GM12878 (cell line): ENCODE measurements around the gene MAD1L1.

Source experiments
- ATF7 ChIP-seq: fragments of 450-650 bp; IDR thresholded peaks from 2 replicates; pipeline ENCODE4 v1.6.1; 2016; ENCODE audit warnings: low read depth, mild to moderate bottlenecking
- BRCA1 ChIP-seq: IDR thresholded peaks from 2 replicates; pipeline ENCODE4 v1.6.1; 2011; ENCODE audit warnings: low read depth, low read length, improper control_type of control experiment
- CBFB ChIP-seq: IDR thresholded peaks from 2 replicates; pipeline ENCODE4 v1.6.1; 2016; ENCODE audit warnings: antibody characterized with exemption, low read depth
- CHD1 ChIP-seq: IDR thresholded peaks from 2 replicates; pipeline ENCODE4 v1.6.1; 2012; ENCODE audit warnings: low read depth, low read length, improper control_type of control experiment
- CTCF ChIP-seq, 3 experiments: IDR thresholded peaks in 2 of 3; conservative IDR thresholded peaks in 1 of 3; 2 replicates each; pipeline ENCODE4 v1.5.1; 2011; ENCODE audit warnings: low read depth in 3 of 3, low read length in 3 of 3, mild to moderate bottlenecking in 3 of 3, control low read depth in 2 of 3, moderate library complexity in 2 of 3, inconsistent platforms in 1 of 3, mixed read lengths in 1 of 3; ENCODE audit not compliant: control insufficient read depth in 2 of 3, insufficient read depth in 1 of 3; ENCODE audit errors: extremely low read depth in 1 of 3
- EGR1 ChIP-seq, 2 experiments: IDR thresholded peaks; 1 replicate in 1 of 2; 2 replicates in 1 of 2; pipeline ENCODE4 v1.6.1; 2011 to 2012; ENCODE audit warnings: low read depth in 2 of 2, low read length in 2 of 2, borderline replicate concordance in 1 of 2, mild to moderate bottlenecking in 1 of 2, moderate library complexity in 1 of 2
- JUND ChIP-seq: IDR thresholded peaks from 2 replicates; pipeline ENCODE4 v1.6.1; 2012; ENCODE audit warnings: low read depth, mild to moderate bottlenecking, low read length, improper control_type of control experiment, moderate library complexity
- NR2C1 ChIP-seq: fragments of 450-650 bp; IDR thresholded peaks from 2 replicates; pipeline ENCODE4 v1.6.1; 2017; ENCODE audit warnings: antibody characterized with exemption, mild to moderate bottlenecking, moderate library complexity
- PBX3 ChIP-seq: IDR thresholded peaks from 2 replicates; pipeline ENCODE4 v1.6.1; 2011; ENCODE audit warnings: mild to moderate bottlenecking, low read depth, low read length, moderate library complexity; ENCODE audit not compliant: insufficient replicate concordance
- RBBP5 ChIP-seq: fragments of 200-600 bp; sonication (generic); conservative IDR thresholded peaks from 2 replicates; pipeline ENCODE4 v1.6.1; 2016
- RCOR1 ChIP-seq: conservative IDR thresholded peaks from 2 replicates; pipeline ENCODE4 v1.6.1; 2012; ENCODE audit warnings: low read depth, low read length, improper control_type of control experiment
- RFX5 ChIP-seq: IDR thresholded peaks from 2 replicates; pipeline ENCODE4 v1.6.1; 2011; ENCODE audit warnings: low read depth, low read length, improper control_type of control experiment
- SMC3 ChIP-seq: IDR thresholded peaks from 2 replicates; pipeline ENCODE4 v1.6.1; 2011; ENCODE audit warnings: low read length, improper control_type of control experiment, borderline replicate concordance
- TCF7 ChIP-seq: IDR thresholded peaks from 2 replicates; pipeline ENCODE4 v1.6.1; 2014; ENCODE audit warnings: antibody characterized with exemption, borderline replicate concordance

GRCh38 chr7:1900847-1901246 lies 331.9 kb downstream of the MAD1L1 start:
- TF ChIP-seq CTCF (IDR thresholded peaks at IDR 0.05 in 2 of 3, conservative IDR thresholded peaks at IDR 0.05 in 1 of 3; ENCODE audit: control insufficient read depth in 2 of 3, extremely low read depth in 1 of 3, insufficient read depth in 1 of 3, low read depth in 3 of 3, low read length in 3 of 3) (no peak), CHD1 (no peak), PBX3 (no peak), EGR1 (IDR thresholded peaks at IDR 0.05; ENCODE audit: borderline replicate concordance in 1 of 2, low read depth in 2 of 2, low read length in 2 of 2) (no peak), TCF7 (no peak), SMC3 (no peak), NR2C1 (no peak), RBBP5 (no peak), ATF7 (no peak), BRCA1 (no peak), RFX5 (no peak), CBFB (no peak), JUND (no peak), RCOR1 (no peak)
